ENCODE measurements around the gene SAMHD1.
"Not testable (repeated sequence)": the region's sequence is repeated elsewhere in the genome, so short reads cannot be mapped to it uniquely, and the experiment has no call there.

Gene SAMHD1

DNA sequence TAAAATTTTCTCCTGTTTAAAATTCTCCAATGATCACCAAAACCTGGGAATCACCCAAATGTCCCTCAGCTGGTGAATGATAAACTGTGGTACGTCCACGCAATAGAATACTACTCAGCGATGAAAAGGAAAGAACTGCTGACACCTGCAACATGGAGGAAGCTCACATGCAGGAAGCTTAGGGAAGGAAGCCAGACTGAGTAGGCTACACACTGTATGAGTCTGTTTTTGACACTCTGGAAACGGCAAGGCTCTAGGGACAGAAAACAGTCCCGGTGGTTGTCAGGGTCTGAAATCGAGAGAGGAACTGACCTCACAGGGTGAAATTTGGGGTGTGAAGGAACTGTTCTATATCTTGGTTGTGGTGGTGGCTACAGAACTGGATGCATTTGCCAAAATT lies 100.7 kb downstream of the SAMHD1 start:
- no peak for DNase-seq

DNA sequence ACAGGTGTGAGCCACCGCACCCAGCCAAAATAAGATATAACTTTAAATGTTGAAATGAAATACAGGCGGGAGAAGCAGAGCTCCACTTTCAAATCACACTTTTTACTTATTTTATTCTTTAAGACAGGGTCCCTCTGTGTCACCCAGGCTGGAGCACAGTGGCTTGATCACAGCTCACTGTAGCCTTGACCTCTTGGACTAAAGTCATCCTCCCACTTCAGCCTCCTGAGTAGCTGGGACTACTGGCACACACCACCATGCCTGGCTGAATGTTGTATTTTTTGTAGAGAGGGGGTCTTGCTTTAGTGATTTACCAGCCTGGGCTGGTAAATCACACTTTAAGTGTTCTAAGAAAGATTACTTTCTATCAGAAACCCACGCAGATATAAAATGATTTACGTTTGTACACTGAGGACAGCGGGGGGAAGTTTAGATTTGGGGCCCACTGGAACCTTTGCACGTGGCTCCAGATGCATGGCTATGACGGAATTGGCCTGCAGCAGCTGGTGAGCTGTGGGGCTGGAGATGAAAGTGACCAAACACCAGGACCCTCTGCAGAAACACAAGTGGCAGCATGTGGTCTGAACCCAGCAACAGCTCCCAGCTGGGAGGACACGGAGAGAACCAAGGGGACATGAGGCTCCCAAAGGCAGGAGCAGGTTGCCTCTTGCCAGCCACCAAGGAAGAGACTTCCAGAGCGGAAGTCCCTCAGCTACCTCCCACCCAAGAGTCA lies 102.0 kb downstream of the SAMHD1 start:
- no peak for DNase-seq

DNA sequence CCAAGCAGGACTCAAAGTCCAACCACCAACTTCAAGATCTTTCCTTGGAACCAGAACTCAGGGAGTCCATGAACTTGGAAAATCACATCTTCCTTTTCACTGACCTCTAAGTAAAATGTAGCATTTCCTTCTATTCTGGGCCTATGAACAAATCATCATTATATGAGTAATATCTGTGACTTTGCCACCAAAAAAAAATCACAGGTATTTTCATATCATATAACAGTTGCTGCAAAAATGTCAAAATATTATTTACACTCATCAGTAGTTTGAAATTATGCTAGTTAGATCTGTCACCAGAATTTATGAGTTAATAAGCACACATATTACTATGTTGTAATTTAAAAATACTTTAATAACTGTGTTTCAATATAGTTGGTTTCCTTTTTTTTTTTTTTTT lies 102.8 kb downstream of the SAMHD1 start:
- DNase-seq: no peak

DNA sequence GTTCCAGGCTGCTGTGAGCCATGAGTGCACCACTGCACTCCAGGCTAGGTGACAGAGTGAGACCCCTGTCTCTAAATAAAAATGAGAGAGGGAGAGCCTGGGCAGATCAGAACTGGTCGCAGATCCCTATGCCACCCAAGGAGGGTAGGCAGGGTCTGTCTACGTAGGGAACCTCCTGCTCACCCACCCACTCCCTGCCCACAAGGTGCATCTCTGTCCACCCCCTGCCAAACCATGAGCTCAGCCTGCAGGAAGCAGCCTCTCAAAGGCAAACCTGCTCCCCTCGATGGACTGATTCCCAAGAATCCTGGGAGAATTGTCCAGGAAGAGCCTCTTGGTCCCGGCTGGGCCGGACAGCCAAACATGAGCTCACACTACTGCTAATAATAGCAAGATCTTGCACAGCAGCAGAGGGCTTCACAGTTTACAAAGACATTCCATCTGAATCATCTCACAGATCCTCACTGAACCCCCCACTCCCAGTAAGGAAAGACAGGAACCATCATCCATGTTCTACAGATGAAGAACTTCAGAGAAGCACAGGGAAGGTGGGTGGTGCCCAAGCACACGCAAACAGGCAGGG lies 103.3 kb downstream of the SAMHD1 start:
- no peak for DNase-seq

DNA sequence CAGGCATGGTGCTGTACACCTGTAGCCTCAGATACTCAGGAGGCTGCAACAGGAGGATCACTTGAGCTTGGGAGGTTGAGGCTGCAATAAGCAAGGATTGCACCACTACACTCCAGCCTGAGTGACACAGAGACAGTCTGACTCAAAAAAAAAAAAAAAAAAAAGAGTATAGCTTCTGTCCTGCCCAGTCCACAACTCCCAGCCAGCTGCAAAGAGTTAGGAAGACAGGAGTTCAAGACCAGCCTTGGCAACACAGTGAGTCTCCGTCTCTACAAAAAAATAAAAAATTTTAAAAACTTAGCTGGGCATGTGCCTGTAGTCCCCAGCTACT lies 103.8 kb downstream of the SAMHD1 start:
- DNase-seq: no peak

DNA sequence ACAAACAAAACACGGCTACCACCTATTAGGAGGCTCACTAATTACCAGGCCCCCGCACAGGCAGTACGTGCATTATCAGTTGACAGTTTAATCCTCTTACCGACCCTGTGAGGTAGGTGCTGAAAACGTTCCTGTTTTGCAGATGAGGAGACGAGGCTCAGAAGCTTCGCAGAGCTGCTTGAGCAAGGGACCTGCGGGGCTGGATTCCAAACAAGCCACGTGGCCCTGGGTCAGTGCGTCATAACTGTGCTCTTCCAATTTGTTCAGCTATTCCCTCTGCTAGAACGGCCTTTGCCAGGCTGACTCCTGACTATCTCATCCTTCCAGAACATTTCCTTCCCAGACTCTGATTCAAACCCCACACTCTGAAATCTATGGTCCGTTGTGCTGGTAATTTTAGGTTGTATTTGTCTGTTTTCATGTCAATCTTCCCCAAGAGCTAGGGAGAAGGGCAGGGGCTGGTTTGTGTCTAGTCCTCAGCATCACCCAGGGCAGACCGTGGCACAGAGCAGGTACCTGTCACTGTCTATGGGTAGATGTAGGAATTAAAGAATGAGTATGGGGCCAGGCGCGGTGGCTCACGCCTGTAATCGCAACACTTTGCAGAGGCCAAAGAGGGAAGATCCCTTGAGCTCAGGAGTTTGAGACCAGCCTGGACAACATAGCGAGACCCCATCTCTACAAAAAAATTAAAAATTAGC lies 104.3 kb downstream of the SAMHD1 start:
- DNase-seq: no peak

DNA sequence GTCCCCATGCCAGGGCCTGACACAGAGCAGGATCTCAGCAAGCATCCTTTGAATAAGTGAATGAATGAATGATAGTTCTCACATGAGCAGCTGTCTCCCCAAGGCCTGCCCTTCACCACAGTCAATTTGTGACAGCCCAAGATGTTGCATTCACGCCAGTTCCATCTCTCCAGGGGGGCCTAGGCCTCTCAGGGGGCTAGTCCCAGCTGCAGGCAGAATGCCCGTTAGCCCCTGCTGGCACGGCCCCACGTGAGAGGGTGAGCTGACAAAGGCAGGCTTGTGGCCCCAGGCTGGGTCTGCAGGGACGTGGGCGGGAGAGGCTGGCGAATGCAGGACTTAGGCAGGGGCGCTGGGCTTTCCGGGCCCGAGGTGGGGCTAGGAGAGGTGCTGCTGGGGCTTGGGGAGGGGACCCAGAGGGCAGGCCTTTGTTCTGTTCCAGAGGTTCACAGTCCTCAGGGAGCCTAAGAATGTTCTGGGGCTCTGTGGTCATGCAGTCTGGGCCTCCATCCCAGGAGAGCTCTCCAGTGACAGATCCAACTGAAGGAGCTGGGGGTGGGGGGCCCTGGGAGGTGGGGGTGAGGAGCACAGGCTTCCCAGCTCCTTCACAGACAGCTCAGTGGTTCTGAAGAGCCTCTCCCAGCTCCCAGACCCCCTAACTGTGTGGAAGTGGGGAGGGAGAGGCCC lies 106.1 kb downstream of the SAMHD1 start:
- no peak for DNase-seq

DNA sequence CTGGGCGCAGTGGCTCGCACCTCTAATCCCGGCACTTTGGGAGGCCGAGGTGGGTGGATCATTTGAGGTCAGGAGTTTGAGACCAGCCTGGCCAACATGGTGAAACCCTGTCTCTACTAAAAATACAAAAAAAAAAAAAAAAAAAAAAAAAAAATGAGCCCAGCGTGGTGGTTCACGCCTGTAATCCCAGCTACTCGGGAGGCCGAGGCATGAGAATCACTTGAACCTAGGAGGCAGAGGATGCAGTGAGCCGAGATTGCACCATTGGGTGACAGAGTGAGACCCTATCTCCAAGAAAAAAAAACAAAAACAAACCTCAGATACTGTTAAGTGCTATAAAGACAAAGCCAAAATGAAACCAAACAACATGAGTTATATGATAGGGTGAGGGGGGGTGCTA lies 110.5 kb downstream of the SAMHD1 start:
- not testable (repeated sequence) for DNase-seq
